Measurements from ENCODE around the gene SFMBT2. TPM values are rescaled to one million over a fixed set of nuclear protein-coding genes. Genes with fewer than 3 reads are reported as not detected.

The SFMBT2 gene
- total RNA-seq, 4 donors from 2014 or later = 2.6 to 26.4 (median 4.5) TPM

DNA sequence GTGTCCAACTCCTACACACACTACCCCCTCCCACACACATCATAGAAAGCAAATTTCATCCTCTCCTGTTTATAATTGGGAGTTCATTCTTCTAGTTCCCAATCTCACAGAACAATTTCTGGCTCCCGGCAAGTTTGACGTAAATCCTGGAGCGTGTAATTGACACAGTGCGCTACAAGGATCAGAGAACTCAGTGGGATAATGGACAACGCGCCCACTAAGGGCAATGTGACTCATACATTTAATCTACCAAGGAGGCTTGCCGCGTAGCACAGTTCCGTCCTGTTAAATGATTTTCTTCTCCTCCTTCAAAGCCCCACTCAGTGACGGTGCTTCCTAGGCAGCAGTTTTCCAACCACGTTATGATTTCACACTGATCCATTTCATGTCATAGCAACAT, 277.6 kb downstream of the SFMBT2 start:
- no peak for DNase-seq
- TF ChIP-seq, protein P1, sequence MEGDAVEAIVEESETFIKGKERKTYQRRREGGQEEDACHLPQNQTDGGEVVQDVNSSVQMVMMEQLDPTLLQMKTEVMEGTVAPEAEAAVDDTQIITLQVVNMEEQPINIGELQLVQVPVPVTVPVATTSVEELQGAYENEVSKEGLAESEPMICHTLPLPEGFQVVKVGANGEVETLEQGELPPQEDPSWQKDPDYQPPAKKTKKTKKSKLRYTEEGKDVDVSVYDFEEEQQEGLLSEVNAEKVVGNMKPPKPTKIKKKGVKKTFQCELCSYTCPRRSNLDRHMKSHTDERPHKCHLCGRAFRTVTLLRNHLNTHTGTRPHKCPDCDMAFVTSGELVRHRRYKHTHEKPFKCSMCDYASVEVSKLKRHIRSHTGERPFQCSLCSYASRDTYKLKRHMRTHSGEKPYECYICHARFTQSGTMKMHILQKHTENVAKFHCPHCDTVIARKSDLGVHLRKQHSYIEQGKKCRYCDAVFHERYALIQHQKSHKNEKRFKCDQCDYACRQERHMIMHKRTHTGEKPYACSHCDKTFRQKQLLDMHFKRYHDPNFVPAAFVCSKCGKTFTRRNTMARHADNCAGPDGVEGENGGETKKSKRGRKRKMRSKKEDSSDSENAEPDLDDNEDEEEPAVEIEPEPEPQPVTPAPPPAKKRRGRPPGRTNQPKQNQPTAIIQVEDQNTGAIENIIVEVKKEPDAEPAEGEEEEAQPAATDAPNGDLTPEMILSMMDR (IDR thresholded peaks at IDR 0.05) = no peak
- TF ChIP-seq POLR2A (IDR thresholded peaks at IDR 0.05) = no peak
- Histone ChIP-seq H3K36me3 (no peaks in the 10 kb centered on the region), H3K27me3 (no peaks in the 10 kb centered on the region), H3K4me3 (no peak overlapping the region), H3K4me1 (no peaks in the 10 kb centered on the region), H3K27ac (no peak overlapping the region), H3K9me3 (no peaks in the 10 kb centered on the region)

DNA sequence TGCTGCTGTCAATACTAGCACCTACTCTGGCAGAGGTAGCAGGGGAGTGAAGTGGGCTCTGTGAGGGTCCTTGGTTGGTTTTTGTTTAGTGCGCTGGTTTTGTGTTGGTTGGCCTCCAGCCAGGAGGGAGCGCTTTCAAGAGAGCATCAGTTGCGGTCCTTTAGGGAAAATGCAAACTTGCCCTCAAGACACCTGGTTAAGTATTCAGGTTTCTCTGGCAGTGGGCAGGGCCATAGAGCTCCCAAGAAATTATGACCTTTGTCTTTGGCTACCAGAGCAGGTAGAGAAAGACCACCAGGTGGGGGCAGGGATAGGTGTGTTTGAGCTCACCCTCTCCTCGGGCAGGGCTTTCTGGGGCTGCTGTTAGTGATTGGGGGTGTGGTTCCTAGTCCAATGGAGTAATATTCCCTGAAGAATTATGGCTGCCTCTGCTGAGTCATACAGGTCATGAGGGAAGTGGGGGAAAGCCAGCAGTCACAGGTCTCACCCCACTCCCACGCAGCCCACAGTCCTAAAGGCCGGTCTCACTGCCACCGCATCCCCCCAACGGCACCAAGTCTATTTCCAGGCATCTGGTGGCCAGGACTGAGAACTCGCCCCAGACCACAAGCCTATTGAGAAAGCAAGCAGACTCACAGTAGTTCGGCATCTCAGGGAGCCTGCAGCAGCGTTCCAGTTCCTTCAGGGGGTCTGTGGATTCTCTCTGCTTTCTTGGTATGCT, 280.5 kb downstream of the SFMBT2 start:
- DNase-seq = no peak
- Histone ChIP-seq H3K9me3 (no peaks in the 10 kb centered on the region), H3K4me1 (no peaks in the 10 kb centered on the region), H3K27ac (no peak overlapping the region), H3K36me3 (no peaks in the 10 kb centered on the region), H3K4me3 (no peak overlapping the region), H3K27me3 (no peaks in the 10 kb centered on the region)
- TF ChIP-seq, protein P1 (IDR thresholded peaks at IDR 0.05) = no peak
- no peak for TF ChIP-seq POLR2A (IDR thresholded peaks at IDR 0.05)

DNA sequence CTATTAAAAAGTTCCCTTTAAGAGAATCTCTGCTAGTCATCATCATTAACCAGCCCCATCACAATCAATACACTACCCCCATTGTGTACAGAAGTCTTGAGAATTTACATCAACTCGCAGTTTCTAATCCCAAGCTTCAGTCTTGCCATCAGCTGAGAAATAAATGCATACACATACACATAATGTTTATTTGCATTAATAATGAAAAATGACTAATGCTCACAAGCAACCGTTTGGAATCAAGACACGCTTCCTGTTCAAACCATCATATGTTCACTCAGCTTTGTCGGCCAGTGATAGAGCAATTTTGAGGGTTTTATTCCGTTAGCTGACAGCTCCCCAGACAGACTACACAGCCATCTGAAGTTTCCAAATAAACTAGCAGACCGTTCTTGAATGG, 287.1 kb downstream of the SFMBT2 start:
- Histone ChIP-seq H3K36me3 (no peaks in the 10 kb centered on the region), H3K27me3 (no peaks in the 10 kb centered on the region), H3K4me3 (no peak overlapping the region), H3K4me1 (no peaks in the 10 kb centered on the region), H3K9me3 (no peaks in the 10 kb centered on the region), H3K27ac (no peak overlapping the region)
- TF ChIP-seq, protein P1 (IDR thresholded peaks at IDR 0.05) = no peak
- TF ChIP-seq POLR2A (IDR thresholded peaks at IDR 0.05) = no peak
- DNase-seq = no peak

DNA sequence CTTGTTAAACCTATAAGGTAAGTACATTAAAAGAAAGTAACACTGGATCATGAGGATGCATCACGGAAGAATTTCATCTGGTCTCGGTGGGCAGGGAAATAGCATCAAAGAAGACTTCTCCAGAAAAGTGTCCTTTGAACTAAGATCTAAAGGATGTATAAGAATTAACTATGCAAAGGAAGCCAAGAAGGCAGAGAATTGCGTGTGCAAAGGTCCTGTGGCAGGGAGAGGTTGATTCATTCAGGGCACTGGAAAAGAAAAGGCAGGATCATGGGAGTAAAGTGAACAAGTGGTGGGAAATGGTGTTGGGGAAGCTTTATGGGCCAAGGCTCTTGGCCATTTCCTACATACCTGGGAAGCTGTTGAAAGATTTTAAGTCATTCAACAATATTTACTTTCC, 288.3 kb downstream of the SFMBT2 start:
- no peaks in the 10 kb centered on the region for H3K27me3 ChIP-seq
- no peak overlapping the region for H3K27ac ChIP-seq
- no peaks in the 10 kb centered on the region for H3K36me3 ChIP-seq
- TF ChIP-seq POLR2A (IDR thresholded peaks at IDR 0.05) = no peak
- TF ChIP-seq, protein P1 (IDR thresholded peaks at IDR 0.05) = no peak
- no peaks in the 10 kb centered on the region for H3K9me3 ChIP-seq
- no peaks in the 10 kb centered on the region for H3K4me1 ChIP-seq
- DNase-seq = no peak
- no peak overlapping the region for H3K4me3 ChIP-seq

DNA sequence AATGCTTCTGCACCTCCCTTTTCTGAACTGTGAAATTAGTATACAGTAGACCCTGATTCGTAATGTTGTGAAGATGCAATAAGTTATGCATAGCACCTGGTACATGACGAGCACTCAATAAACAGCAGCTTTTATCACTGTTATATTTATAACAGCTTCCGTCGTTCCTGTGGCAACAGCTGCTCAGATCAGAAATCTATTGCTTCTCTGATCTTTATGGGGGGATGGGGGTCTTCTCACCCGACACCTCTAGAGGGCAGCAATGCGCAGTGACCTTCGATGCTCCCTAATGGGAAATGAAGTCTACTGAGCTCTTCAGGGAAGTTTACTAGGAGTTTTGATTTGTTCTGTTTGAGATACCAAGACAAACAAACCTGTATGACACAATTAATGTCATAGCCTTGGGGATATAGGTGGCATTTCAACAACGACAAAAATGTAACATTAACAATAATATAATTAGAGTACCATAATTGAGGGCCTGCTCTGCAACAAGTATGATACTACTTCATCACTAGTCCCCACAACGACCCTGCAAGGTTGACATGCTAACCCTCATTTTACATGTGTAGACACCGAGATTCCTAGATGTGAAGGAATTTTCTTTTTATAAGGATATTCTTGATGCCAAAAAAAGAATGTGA, 289.6 kb downstream of the SFMBT2 start:
- Histone ChIP-seq H3K4me1 (no peaks in the 10 kb centered on the region), H3K27ac (no peak overlapping the region), H3K4me3 (no peak overlapping the region), H3K36me3 (no peaks in the 10 kb centered on the region), H3K9me3 (no peaks in the 10 kb centered on the region), H3K27me3 (no peaks in the 10 kb centered on the region)
- no peak for TF ChIP-seq POLR2A (IDR thresholded peaks at IDR 0.05)
- TF ChIP-seq, protein P1 (IDR thresholded peaks at IDR 0.05) = peak; percentile 28 to 56 (median 39)
- peak in 2 of 3 donors; percentile 48 to 69 for DNase-seq
